Activated CD4-positive, CD25-positive, alpha-beta regulatory T cell treated with anti-CD3 and anti-CD28 coated beads, Interleukin-2, amount 50 U/mL, for 16 hours (primary cell): ENCODE measurements around the gene TESMIN.

Experiments used
- DNase-seq: peaks from one replicate; pipeline ENCODE4 v3.0.0-alpha.2; 2020; ENCODE audit warnings: low read depth, low spot score

Gene TESMIN

DNA sequence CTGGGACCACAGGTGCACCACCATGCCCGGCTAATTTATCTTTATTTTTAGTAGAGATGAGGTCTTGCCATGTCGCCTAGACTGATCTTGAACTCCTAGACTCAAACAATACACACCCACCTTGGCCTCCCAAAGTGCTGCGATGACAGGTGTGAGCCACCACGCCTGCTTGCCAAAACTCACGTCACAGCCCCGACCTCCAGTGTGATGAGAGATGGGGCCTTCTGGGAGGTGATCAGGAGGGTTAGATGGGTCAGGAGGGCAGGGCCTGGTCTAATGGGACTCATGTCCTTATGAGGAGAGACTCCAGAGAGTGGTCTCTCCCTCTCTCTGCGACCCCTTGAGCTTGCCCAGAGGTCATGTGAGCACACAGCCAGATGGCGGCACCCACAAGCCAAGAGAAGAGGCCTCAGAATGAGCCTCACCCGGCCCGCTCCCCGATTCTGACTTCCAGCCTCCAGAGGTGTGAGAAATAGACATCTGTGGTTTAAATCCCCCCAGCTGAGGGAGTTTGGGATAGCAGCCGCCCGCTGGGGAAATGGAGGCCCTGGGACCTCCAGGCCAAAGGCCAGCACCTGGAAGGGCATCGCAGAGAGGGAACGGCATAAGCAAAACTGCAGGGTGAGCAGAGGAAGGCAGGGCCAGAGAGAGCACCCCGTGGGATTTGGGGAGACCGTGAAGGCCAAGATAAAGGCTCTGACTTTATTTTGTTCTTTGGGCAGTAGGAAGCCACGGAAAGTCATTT, 91.1 kb downstream of the TESMIN start:
- no peak for DNase-seq

DNA sequence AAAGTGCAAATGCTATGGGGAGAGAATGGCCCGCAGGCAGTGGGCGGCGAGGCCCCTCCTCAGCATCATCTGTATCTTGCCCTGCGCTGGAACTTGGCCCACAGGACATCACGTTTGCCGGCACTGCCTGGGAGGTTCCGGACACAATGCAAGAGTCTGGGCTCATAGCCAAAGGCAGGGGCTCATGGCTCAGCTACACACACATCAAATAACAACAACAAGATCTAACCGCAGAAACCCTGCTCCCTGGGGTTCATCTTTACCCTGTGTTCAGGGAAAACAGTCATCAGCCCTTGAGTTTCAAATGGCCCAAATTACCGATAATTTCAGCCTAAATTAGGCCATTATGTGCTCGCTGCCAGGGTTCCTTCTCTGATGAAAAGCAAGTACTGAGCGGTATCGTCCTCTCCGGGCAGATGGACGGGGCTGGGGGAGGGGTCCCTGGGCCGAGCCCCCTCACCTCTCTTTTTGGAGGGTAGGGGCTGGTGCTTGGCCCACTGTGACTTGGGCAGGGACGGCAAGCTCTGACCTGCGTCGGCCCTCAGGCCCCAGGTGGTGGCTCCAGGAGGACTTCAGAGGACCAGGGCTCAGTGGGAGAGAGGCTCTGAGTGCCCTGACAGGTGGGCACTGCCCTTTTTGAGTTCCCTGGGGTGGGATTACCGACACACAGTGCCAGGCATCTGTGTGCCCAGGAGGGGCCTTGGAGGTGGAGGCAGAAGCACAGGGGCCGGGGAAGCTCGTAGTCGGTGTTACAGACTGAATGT, 92.0 kb downstream of the TESMIN start:
- no peak for DNase-seq

GRCh38 chr11:68658661-68659060, 92.7 kb downstream of the TESMIN start:
- no peak for DNase-seq

DNA sequence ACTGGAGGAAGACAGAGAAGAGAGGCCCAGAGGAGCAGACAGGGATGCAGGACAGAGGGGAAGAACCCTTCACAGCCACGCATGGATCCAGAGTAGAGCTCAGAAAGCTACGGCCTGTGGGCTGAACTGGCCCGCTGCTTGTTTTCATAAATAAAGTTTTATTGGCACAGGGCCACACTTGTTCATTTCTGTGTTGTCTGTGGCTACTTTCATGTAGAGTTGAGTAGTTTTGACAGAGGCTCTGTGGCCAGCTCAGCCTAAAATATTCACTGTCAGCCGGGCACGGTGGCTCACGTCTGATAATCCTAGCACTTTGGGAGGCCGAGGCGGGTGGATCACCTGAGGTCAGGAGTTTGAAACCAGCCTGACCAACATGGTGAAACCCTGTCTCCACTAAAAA, 93.2 kb downstream of the TESMIN start:
- DNase-seq = no peak
